SK-N-MC (cell line): ENCODE data around the gene AQP12A.
"Not testable (repeated sequence)": the region's sequence is repeated elsewhere in the genome, so short reads cannot be mapped to it uniquely, and the experiment has no call there.

Experiments used
- EZH2 ChIP-seq: fragments of 200-600 bp; sonication (generic); IDR thresholded peaks from one replicate; pipeline ENCODE4 v1.6.1; 2017; ENCODE audit warnings: antibody characterized with exemption
- FOXP2 ChIP-seq: optimal IDR thresholded peaks from 2 replicates; pipeline ENCODE3; 2011; ENCODE audit warnings: mild to moderate bottlenecking, moderate library complexity; ENCODE audit not compliant: insufficient read depth; ENCODE audit errors: extremely low read length, control extremely low read depth
- POLR2AphosphoS5 ChIP-seq: IDR thresholded peaks from 2 replicates; pipeline ENCODE4 v1.6.1; 2012; ENCODE audit warnings: mild to moderate bottlenecking, low read depth, low read length, borderline replicate concordance

DNA sequence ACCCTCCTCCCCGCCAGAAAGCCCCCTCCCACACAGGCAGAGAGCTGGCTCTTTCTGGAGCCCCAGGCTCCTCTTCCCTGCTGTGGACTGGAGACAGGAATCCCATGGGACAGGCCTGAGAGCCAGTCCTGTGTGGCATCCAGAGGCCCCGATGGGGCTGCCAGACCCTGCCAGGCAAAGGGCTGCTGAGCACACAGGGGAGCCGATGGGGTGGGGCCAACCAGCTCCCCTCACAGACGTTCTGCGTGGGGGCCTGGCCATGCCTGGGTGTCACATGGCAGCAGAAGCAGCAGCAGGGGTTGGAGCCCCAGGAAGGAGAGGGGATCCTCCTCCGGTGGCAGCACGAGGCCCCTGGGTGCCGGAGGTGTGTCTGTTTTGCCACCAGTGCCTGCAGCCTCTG lies 8.2 kb downstream of the AQP12A start:
- TF ChIP-seq POLR2AphosphoS5, EZH2, FOXP2: not testable (repeated sequence)
